ENCODE results near the gene TYK2.

Gene TYK2

GRCh38 chr19:10305139-10305806 lies 75.1 kb downstream of the TYK2 start:
- no peak for DNase-seq
